ENCODE results near the gene PRPF40A.

Gene PRPF40A

DNA sequence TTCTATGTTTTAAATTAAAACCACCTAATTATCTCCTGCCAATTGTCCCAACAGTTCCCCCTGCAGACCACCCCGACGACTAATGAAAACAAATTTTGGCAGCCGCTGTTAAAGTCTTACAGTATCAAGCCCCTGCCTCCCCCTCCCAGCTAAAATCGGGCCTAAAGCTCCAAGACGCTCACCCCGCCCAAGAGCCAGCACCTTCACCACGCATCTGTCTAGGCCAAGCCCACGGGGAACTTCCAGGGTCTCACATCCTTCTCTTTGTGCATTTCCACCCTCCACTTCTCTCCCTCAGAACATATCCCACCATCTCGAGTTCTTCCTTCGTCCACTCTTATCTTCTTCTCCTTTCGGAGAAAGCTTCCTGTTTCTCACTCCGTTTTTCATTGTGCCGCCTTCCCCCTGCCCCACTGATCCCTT, 445 bp downstream of the PRPF40A start:
- no peak for DNase-seq

DNA sequence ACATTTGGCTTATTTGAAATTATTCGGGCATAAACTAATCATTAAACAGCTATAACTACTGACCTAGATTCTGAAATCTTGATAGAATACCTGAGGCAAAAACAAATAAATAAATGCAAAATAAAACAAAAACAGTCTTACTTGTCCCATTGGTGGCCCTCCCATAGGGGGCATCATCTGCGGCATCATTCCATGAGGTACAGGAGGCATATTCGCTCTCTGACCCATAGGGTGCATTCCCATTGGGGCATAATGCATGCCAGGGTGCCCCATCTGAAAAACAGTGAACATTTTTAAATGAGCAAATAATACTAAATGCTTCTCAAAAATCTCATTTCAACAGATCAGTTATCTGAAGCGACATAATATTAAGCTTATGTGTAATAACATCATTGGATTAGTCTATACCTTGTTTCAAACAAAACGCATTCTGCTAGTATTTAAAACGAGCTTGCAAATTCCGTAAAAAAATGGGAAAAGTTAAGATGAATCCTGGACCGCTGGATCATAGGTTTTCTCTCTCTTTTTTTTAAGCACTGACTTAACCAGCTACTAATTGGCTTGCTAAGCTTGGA, 1.3 kb downstream of the PRPF40A start:
- peak; percentile 40 for DNase-seq

DNA sequence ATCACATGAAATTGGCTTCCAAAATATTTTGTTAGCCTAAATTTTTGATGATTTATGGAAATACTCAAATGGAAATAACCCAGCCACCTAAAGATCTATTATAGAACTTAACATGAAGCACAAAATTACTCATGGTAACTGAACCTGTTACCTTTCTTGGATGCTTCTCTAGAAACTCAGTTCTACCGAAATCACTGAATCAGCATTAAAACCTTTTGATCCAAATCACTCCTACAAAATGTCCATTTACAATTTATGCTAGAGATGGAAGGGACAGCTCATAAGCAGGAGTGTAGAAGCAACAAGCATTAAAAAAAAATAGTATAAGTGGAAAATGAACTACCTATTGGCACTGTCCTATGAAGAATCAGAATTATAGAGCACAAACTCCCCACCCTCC, 2.1 kb downstream of the PRPF40A start:
- no peak for DNase-seq

DNA sequence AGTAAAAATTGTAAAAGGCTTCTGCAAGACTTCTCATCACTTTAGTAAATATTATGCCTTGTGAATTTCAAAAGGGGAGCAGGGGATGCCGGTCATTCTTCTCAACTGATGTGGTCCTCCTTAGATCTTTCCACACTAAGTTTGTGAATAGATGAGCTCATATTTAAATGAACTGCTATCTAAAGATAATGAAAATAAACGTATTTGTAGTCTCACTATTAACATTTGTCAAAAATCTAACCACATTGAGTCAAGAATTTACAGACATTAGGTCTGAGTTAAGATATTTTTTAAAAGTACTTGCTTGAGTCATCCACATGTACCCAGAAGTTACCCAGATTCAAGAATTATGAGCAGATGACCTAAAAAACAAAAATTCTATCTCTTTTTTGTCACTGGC, 6.5 kb downstream of the PRPF40A start:
- DNase-seq: no peak

DNA sequence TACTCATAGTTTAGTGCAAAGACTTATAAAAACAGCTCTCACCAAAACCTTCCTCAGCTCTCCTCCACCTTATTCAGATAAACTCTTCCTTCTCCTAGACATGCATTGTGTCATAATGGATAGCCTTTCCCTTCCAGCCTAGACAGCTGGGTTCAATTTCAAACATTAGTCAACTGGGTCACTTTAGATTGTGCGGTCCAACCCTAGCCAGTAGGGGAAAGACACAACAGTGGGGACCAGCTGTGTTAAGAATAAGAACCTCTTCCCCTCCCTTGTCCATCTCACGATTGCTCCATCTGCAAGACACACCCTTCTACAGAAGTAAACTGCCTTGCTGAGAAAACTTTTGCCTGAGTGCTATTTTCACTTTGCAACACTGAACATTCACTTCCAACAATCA, 8.5 kb downstream of the PRPF40A start:
- DNase-seq: no peak

DNA sequence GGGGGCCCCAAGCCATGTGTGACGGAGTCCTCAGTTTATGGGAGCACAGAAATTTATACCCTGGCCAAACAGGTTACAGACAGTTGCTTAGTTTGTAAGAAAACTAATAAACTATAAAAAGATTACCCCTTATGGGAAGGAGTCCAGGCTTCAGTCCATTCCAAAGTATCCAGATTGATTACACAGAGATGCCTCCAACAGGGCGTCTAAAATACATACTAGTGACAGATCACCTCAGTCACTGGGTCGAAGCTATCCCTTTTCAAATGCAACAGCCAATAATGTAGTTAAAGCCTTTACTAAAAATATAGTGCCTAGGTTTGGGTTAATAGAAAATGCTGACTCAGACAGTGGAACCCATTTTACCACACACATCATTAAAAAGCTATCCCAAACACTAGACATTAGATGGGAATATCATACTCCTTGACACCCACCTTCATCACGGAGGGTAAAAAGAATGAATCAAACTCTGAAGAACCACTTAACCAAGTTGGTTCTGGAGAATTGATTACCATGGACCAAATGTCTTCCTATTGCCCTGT, 10.7 kb downstream of the PRPF40A start:
- DNase-seq: no peak

DNA sequence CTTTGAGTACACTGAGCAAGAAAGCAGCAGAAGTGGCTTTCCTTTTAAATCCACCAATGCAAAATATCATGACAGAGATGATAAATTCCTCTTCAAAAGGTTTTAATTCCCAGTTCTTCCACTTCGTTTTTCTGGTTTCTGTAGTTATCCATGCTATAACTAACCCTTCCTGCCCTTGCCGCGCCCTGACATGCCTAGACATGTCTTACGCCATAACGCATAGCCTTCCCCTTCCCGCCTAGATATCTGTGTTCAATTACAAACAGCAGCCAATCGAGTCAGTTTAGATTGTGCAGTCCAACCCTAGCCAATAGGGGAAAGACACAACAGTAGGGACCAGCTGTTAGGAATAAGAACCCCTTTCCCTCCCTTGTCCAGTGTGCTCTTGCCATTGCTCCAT, 16.1 kb downstream of the PRPF40A start:
- no peak for DNase-seq

DNA sequence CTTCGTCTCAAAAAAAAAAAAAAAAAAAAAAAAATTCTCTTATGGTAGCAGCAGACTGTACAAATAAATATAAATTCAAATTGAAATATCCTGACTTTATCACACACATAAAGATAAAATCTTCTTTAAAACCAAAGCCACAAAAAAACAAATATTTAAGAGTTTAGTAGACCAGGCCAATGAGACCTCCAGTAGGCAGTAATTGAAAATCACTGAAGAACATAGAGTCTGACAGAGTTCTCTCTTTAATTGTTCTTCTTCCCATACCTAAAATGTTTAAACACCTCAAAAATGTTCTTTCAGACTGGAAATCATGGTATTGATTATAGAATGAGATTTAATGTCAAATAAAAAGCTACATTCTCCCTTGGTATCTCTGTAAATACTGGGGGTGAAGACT, 20.8 kb downstream of the PRPF40A start:
- no peak for DNase-seq

DNA sequence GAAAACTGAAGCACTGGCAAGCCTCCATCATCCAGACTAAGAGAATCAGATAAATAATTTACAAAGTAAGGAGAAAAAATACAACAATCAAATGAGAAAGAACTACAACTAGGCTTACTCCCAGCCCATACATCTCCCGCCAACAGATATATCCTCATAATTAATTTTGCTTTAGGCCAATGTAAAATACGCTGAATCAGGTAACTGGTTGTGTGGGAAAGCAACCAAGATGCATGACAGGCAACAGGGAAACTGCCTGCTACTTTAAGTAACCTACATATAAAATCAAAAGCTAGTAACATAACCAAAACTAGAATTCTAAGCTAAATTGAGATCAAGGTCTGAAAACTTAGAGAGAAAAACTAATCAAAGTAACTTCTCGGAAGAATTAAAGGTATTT, 21.5 kb downstream of the PRPF40A start:
- DNase-seq: no peak

DNA sequence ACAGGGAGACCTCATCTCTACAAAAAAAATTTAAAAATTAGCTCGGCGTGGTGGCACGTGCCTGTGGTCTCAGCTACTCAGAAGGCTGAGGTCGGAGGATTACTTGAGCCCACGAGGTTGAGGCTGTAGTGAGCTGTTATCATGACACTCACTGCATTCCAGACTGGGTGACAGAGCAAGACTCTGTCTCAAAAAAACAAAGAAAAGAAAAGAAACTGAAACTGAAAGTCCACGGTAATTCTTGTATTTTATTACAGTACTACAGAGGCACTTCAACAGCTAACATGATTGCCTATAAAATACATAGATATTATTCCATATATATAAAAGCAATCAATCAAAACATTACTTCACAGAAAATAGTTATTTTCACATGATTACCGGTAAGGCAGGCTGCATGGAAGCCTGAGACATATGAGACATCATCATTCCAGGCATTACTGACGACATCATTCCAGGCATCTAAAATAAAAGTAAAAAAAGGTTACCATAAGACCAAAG, 23.1 kb downstream of the PRPF40A start:
- peak; percentile 59 for DNase-seq

DNA sequence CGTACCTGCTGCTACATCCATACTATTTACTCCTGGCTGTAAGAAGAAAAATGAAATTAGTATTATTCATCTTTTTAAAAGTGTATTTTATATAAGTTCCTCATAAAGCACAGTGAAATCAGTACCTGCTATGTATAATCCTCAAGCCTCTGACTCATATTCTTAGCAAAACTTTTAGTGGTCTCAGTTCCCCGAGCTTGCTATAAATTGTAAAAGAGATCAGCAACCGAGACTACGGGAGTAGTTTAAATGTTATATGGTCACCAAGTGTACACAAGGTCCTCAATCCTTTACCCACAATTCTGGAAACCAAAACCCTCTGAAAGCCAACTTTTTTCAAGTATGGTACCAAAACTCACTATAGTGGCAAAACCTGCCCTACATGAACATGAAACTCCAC, 24.2 kb downstream of the PRPF40A start:
- no peak for DNase-seq

DNA sequence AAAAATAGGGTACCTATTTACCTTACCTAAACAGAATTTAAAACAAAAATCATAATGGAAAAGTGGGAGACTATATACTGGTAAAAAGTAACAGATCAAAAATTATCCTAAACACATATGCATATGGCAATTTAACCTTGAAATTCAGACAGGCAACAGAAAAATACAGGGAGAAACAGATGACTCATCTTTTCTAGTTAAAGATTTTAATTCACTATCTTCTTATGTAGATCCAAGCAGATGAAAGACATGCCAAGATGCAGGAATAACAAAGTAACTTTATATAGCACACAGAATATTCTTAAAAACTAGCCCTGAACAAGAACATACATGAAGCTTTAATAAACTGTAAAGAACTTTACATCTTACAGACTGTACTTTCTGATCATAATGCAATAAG, 30.9 kb downstream of the PRPF40A start:
- DNase-seq: no peak

DNA sequence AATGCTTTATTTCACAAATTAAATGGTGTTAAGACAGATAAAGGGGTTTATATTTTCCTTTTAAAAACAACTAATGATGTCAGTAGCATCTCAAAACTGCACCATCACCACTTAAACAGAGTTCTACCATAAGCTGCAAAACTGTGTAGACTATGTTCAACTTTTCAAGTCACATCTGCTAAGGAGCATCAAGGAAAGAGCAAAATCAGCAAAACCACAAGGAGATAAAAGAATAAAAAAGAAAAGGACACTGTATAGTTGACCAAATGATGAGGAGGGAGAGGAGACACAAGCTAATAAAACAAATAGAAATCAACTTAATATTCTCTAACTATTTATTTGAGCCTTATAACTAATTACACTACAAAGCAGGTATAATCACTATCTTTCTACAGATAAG, 33.9 kb downstream of the PRPF40A start:
- DNase-seq: no peak

DNA sequence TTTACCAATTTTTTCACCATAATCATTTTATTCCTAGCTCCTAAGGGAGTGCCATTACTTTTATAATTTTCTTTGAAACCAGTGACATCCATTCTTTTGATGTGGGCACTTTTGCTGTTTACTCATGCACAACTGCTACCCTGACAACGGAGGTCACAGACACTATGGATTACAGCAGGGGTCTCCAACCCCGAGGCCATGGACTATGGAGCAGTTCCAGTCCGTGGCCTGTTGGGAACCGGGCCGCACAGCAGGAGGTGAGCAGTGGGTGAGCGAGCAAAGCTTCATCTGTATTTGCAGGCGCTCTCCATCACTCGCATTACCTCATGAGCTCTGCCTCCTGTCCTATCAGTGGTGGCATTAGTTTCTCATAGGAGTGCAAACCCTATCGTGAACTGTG, 34.6 kb downstream of the PRPF40A start:
- no peak for DNase-seq

DNA sequence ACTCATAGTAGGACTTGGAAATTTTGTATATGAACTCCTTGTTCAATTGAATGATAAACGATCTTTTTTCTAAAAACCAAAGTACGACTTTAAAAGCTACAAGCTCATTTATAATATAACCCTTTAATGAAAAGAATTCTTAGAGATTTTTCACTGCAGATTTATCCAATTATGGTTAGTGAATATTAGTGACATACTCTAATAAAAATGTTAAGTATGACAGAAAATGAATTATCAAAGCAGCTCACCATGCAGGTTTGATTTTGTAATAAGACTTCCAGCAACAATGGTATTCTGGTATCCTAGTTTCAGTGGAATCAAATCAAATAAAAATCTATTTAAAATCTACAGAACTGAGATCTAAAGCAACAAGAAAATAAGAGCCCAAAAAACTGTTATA, 38.5 kb downstream of the PRPF40A start:
- no peak for DNase-seq

DNA sequence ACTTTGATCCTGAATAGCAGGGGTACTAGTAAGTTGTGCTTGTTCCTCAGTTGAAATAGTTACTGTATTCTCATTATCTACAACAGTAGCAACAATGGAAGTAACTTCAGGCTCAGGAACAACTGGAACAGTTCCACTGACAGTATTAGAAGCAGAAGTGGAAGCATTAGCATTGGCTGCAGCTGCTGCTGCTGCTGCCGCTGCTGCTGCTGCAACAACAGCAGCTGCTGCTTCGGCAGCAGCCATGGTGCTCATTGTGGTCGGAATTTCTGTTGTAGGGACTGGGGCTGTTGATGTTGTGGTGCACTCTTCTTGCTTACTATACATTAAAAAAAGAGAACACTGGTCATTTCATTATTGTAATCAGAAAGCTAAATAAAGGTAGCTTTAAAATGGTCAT, 40.8 kb downstream of the PRPF40A start:
- DNase-seq: no peak

DNA sequence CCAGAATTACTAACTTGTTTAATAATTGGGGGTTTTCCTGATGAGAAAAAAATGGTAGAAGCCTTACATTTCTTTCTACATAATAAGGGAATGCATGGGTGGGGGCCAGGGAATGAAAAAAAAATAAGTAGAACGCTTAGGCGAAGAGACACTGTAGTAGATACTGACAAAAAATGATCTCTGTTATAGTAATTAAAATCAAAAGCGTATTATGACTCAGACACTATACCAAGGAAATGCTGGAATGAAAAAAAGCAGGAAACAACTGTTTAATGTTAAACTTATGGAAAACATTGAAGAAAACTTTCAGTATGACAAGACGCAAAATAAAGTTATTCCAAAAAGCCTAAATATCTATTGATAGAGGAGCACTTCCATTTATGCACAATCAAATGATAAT, 42.9 kb downstream of the PRPF40A start:
- no peak for DNase-seq

DNA sequence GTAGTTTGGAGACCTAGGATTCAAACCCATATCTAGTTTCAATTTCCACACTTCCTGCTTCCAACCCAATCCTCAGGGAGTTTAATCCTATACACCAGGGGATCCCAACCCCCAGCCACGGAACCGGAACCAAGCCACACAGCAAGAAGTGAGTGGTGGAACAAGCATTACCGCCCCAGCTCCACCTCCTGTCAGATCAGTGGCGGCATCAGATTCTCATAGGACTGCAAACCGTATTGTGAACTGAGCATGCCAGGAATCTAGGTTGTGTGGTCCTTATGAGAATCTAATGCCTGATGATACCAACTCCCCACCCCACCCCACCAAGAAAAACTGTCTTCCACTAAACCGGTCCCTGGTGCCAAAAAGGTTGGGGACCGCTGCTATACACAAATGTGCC, 52.5 kb downstream of the PRPF40A start:
- no peak for DNase-seq

DNA sequence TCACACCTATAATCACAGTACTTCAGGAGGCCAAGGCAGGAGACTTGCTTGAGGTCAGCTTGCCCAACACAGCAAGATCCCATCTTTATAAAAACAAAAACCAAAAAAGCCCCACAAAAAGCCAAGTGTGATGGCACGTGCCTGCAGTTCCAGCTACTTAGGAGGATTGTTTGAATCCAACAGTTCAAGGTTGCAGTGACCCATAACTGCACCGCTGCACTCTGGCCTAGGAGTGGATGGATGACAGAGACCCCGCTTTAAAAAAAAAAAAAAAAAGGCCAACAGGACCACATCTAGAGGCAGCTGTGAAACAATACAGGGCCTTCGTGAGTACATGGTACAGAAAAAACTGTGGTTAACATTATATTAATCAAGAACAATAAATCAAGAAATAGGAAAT, 56.2 kb downstream of the PRPF40A start:
- no peak for DNase-seq

DNA sequence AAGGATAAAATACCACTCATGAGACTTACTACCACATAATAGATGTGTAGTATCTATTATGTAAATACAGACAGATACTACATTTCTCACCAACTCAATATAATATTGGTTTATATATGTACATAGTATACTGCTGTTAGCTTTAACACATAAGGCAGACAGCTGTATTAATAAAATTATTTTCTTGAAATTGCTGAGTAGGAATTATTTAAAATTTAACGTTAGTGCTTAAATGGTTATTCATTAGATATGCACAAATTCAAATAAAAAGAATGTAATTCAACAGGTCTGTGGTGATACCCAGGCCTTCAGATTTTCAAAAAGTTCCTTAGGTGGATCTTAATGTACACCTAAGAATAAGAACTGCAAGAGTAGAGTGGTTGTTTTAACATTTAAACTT, 59.0 kb downstream of the PRPF40A start:
- no peak for DNase-seq

DNA sequence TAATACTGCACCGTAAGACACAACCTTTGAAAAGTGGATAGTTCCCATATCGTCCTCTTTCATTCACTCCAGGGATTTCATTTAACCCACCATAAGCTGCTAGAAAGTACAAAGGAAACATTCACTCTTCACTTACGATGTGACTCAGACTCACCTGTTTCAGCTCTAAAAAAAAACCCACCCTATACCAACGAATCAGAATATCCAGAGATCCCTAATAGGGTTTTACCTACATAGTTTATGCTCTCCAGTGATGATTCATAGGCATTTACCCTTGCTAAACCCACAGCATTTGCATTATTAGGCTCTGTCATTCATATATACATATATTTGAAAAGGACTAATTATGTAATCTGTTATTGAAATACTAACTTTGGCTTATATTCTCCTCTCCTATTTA, 60.2 kb downstream of the PRPF40A start:
- no peak for DNase-seq

DNA sequence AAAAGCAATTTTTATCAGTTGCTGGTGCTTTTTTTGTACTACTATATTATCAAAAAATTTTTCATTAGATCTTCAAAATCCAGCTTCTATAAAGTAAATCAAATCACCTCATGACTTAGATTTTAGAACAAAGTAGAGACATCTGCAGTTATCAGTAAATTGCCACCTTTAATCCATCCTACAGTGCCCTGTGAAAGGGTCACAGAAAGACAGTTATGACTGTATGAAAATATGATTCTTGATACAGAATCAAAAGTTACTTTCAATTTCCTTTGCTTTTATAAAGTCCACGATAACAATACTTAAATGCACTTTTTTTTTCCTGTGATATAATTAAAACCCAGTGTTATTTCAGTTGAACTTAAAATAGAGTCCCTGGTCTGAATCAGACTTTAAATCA, 61.4 kb downstream of the PRPF40A start:
- DNase-seq: no peak

DNA sequence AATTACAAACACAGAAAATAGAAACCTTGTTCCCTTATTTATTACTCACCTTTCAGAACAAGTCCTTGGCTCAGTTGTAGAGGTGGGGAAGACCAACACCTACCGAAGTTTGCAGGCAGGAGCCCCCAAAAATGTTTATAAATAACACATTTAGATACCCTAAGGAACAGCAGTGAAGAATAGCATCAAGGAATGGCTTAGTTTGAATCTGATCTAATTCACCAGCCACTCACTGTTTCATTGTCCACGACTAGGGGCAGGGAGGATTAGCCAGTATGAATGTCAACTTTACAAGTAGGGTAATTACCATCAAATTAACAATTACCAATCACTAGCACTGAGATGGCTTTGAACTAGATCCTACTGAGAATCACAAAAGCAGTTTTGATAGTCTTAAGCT, 65.4 kb downstream of the PRPF40A start:
- DNase-seq: no peak

DNA sequence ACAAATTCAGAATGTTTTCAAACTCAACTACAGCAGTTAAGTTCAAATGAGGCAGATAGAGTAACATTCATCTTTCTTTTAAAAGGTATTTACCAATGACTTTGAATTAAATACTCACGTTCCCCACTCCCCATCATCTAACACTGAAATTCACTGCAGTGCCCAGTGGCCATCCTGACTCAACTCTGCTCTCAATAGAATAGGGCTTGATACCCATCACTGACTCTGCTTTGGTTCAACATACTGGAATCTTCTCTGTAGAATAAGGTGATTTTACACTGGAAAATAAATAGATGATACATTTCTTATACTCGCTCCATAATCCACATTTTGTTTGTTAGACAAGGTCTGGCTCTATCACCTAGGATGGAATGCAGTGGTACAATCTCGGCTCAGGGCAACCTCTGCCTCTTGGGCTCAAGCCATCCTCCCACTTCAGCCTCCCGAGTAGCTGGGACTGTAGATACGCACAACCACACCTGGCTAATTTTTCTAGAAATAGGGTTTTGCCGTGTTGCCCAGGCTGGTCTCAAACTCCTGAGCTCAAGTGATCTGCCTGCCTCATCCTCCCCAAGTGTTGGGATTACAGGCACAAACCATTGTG, 66.4 kb downstream of the PRPF40A start:
- no peak for DNase-seq

DNA sequence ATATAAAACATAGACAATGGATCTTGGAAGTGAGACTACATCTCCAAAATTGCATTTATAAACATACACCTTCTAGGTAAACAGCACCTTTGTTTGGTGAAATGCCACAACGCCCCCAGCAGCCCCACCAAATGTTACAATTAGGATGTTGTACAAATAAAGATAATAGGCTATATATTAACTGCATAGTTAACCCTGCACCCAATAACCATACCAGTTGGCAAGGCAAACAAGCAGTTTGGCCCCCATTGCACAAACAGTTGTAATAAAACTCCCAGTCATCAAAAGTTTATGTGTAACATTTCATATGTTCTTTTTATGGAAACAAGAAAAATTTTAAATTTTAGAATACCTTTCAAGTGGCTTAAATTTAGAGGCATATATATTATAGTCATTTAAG, 67.3 kb downstream of the PRPF40A start:
- no peak for DNase-seq
